ENCODE results near the gene BAZ2A. TPM values are rescaled to one million over a fixed set of nuclear protein-coding genes. Genes with fewer than 3 reads are reported as not detected.

The BAZ2A gene
- total and polyA plus RNA-seq, 2 experiments from 2014 or later, result 13.0 to 23.2 TPM

DNA sequence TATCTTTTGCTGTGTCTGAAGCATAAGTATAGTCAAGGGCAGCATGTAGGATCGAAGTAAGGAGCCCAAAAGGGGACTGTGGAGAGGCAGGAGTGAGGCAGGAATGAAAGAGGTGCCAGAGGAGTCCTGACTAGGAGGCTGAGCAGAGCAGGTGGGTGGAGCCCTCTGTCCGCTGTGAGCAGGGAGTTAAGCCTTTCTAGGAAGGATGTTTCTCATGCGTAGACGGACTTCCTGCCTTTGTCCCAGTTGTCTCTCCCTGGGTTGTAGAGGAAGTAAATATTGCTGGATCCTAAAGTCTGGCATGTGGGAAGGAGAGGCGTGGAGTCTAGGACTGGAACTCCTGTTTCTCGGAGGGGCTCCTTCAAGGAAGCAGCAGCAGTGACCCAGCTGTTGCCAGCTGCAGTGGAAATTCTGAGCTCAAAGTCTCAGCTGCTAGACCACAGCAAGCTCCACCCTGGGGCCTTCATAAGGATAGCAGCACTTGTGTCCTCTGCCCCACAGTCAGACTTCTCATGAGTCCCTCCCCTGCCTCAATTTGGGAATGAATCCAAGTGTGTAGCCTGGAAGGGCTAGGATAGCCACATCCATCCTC lies 64.5 kb downstream of the BAZ2A start:
- WGBS, 2 experiments (ENCODE audit: low coverage in 1 of 2, low lambda C conversion rate in 2 of 2, missing lambda C conversion rate in 2 of 2), result 5 to 17% methylated on average over 6 of the region's 6 CpGs
- H3F3A ChIP-seq (ENCODE audit: insufficient read depth), result peaks cover 7% of the 10 kb centered on the region; the same call in 1 of the 2 replicates
- no peaks in the 10 kb centered on the region for H3K9me3 ChIP-seq (ENCODE audit: low read depth)
- peaks cover 15% of the 10 kb centered on the region for H3K4me1 ChIP-seq (ENCODE audit: insufficient read depth)
- in situ Hi-C loops (cut with MboI), result no loop called here
- H2AFZ ChIP-seq, result peak overlapping the region; percentile 24; the same call in 1 of the 2 replicates
- H3K4me2 ChIP-seq (ENCODE audit: unreplicated experiment), result no peak overlapping the region
- TF ChIP-seq EZH2 (IDR thresholded peaks at IDR 0.05; ENCODE audit: insufficient read depth, poor library complexity, severe bottlenecking), result no peak
- TF ChIP-seq EZH2phosphoT487 (IDR thresholded peaks at IDR 0.05; ENCODE audit: insufficient read depth, low read depth), result no peak
- peak overlapping the region; percentile 57 for H3K27ac ChIP-seq
- H3K4me3 ChIP-seq, result no peak overlapping the region
- peaks cover 11% of the 10 kb centered on the region; the same call in 1 of the 2 replicates for H3K36me3 ChIP-seq (ENCODE audit: low read depth)
- H3K27me3 ChIP-seq (replicated peaks; ENCODE audit: insufficient read depth), result no peaks in the 10 kb centered on the region
- H3K9me2 ChIP-seq (ENCODE audit: insufficient read depth), result no peaks in the 10 kb centered on the region
- DNase-seq, result peak; percentile 85
- H3K9ac ChIP-seq, result peak overlapping the region; percentile 18
- no peaks in the 10 kb centered on the region for H4K20me1 ChIP-seq (ENCODE audit: insufficient read depth)
- H3K79me2 ChIP-seq (ENCODE audit: insufficient read depth), result peaks cover 46% of the 10 kb centered on the region

DNA sequence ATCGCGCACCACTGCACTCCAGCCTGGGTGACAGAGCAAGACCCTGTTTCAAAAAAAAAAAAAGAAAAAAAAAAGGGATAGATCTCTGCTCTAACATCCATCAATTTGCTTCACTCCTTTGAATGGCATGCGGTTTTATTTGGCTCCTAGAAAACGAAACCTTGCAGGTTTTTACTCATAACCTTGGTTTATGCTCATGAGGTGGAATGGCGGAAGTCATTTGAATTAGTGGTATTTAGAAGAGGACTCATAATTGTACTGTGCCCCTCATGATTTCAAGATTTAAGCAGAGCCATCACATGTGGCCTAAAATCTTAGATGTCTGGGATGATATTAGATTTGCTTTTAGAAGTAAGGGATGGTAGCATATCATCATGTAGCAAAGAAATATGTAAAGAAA lies 79.1 kb downstream of the BAZ2A start:
- Histone ChIP-seq H3K9ac (no peak overlapping the region), H2AFZ (no peak overlapping the region), H4K20me1 (ENCODE audit: insufficient read depth) (no peaks in the 10 kb centered on the region; the same call in none of the 2 replicates), H3K9me3 (ENCODE audit: low read depth) (no peaks in the 10 kb centered on the region), H3F3A (ENCODE audit: insufficient read depth) (no peaks in the 10 kb centered on the region), H3K4me1 (ENCODE audit: insufficient read depth) (no peaks in the 10 kb centered on the region), H3K4me3 (no peak overlapping the region), H3K36me3 (ENCODE audit: low read depth) (0 out of 2 replicates have a peak, but pooled peaks cover 4% of the 10 kb centered on the region), H3K27me3 (replicated peaks; ENCODE audit: insufficient read depth) (no peaks in the 10 kb centered on the region), H3K79me2 (ENCODE audit: insufficient read depth) (peaks cover 99% of the 10 kb centered on the region), H3K4me2 (ENCODE audit: unreplicated experiment) (no peak overlapping the region), H3K27ac (no peak overlapping the region), H3K9me2 (ENCODE audit: insufficient read depth) (no peaks in the 10 kb centered on the region)
- DNase-seq, result no peak
- in situ Hi-C loops (cut with MboI), result no loop called here
- WGBS, 2 experiments (ENCODE audit: low coverage in 1 of 2, low lambda C conversion rate in 2 of 2, missing lambda C conversion rate in 2 of 2), result 96 to 98% methylated on average over 5 of the region's 5 CpGs
- TF ChIP-seq EZH2phosphoT487 (IDR thresholded peaks at IDR 0.05; ENCODE audit: insufficient read depth, low read depth), result no peak
- TF ChIP-seq EZH2 (IDR thresholded peaks at IDR 0.05; ENCODE audit: insufficient read depth, poor library complexity, severe bottlenecking), result no peak

DNA sequence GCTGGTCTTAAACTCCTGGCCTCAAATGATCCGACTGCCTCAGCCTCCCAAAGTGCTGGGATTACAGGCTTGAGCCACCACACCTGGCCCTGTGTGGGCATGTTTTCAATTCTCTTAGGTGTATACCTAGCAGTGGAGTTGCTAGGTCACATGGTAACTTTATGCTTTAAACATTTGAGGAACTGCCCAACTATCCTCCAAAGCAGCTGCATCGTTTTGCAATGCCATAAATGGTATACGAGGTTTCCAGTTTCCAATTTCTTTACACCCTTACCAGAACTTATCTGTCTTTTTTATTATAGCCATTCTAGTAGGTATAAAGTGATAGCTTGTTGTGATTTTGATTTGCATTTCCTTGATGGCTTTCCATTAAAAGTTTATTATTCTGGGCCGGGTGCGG lies 83.4 kb downstream of the BAZ2A start:
- 98 to 99% methylated on average over 5 of the region's 5 CpGs for WGBS, 2 experiments (ENCODE audit: low coverage in 1 of 2, low lambda C conversion rate in 2 of 2, missing lambda C conversion rate in 2 of 2)
- in situ Hi-C loops (cut with MboI), result no loop called here
- Histone ChIP-seq H3K9me3 (ENCODE audit: low read depth) (no peaks in the 10 kb centered on the region), H3K27ac (no peak overlapping the region), H3K27me3 (replicated peaks; ENCODE audit: insufficient read depth) (no peaks in the 10 kb centered on the region), H3K4me3 (no peak overlapping the region), H3F3A (ENCODE audit: insufficient read depth) (no peaks in the 10 kb centered on the region), H4K20me1 (ENCODE audit: insufficient read depth) (peaks cover 4% of the 10 kb centered on the region; the same call in 1 of the 2 replicates), H3K9ac (no peak overlapping the region), H3K4me2 (ENCODE audit: unreplicated experiment) (no peak overlapping the region), H3K9me2 (ENCODE audit: insufficient read depth) (no peaks in the 10 kb centered on the region), H2AFZ (no peak overlapping the region), H3K4me1 (ENCODE audit: insufficient read depth) (no peaks in the 10 kb centered on the region), H3K36me3 (ENCODE audit: low read depth) (no peaks in the 10 kb centered on the region), H3K79me2 (ENCODE audit: insufficient read depth) (peaks cover 99% of the 10 kb centered on the region)
- DNase-seq, result no peak
- TF ChIP-seq EZH2 (IDR thresholded peaks at IDR 0.05; ENCODE audit: insufficient read depth, poor library complexity, severe bottlenecking) (no peak), EZH2phosphoT487 (IDR thresholded peaks at IDR 0.05; ENCODE audit: insufficient read depth, low read depth) (no peak)

Small RNA genes within 50 kb of the gene (small RNA-seq; reads per million reads assigned to genes)
- gene RN7SL809P (ENCODE audit: low read depth, low replicate concordance) (not detected), gene RNU6-343P (ENCODE audit: low read depth, low replicate concordance) (not detected), gene SNORD59A (ENCODE audit: low read depth, low replicate concordance) (1,896 reads per million, percentile 99 among the genes with 10 or more reads in this experiment)

Other genes starting within 250 kb of the BAZ2A start
- 4.2 and 4.5 TPM in 2 replicates for gene TIMELESS, start 180.9 kb downstream of the BAZ2A start, total RNA-seq (2014; rRNA removed; shearing (Covaris generic))
- 6.8 and 7.9 TPM in 2 replicates for gene TIMELESS, start 180.9 kb downstream of the BAZ2A start, polyA plus RNA-seq (2016; fragmentation: Nextera tagmentation; extraction: Ambion mirVana)
- not detected in 2 replicates for gene MIP, start 175.7 kb downstream of the BAZ2A start, total RNA-seq (2014; rRNA removed; shearing (Covaris generic))
- not detected in 2 replicates for gene MIP, start 175.7 kb downstream of the BAZ2A start, polyA plus RNA-seq (2016; fragmentation: Nextera tagmentation; extraction: Ambion mirVana)
- 1.8 TPM in 2 replicates for gene SPRYD4, start 161.7 kb downstream of the BAZ2A start, total RNA-seq (2014; rRNA removed; shearing (Covaris generic))
- gene SPRYD4, start 161.7 kb downstream of the BAZ2A start, polyA plus RNA-seq (2016; fragmentation: Nextera tagmentation; extraction: Ambion mirVana), result 1.6 TPM in 2 replicates
- not detected in 2 replicates for gene GLS2, start 142.2 kb downstream of the BAZ2A start, total RNA-seq (2014; rRNA removed; shearing (Covaris generic))
- 0.20 TPM in 1 of 2 replicates, not detected in the other for gene GLS2, start 142.2 kb downstream of the BAZ2A start, polyA plus RNA-seq (2016; fragmentation: Nextera tagmentation; extraction: Ambion mirVana)
- 23.8 and 28.7 TPM in 2 replicates for gene RBMS2, start 108.5 kb downstream of the BAZ2A start, total RNA-seq (2014; rRNA removed; shearing (Covaris generic))
- gene RBMS2, start 108.5 kb downstream of the BAZ2A start, polyA plus RNA-seq (2016; fragmentation: Nextera tagmentation; extraction: Ambion mirVana), result 20.9 and 28.7 TPM in 2 replicates
- 456 and 505 TPM in 2 replicates for gene ATP5F1B, start 15.7 kb upstream of the BAZ2A start, total RNA-seq (2014; rRNA removed; shearing (Covaris generic))
- gene ATP5F1B, start 15.7 kb upstream of the BAZ2A start, polyA plus RNA-seq (2016; fragmentation: Nextera tagmentation; extraction: Ambion mirVana), result 826 and 857 TPM in 2 replicates
- gene PTGES3, start 58.0 kb upstream of the BAZ2A start, total RNA-seq (2014; rRNA removed; shearing (Covaris generic)), result 79.9 and 89.2 TPM in 2 replicates
- gene PTGES3, start 58.0 kb upstream of the BAZ2A start, polyA plus RNA-seq (2016; fragmentation: Nextera tagmentation; extraction: Ambion mirVana), result 237 and 245 TPM in 2 replicates
- 624 and 672 TPM in 2 replicates for gene NACA, start 95.0 kb upstream of the BAZ2A start, total RNA-seq (2014; rRNA removed; shearing (Covaris generic))
- 759 and 762 TPM in 2 replicates for gene NACA, start 95.0 kb upstream of the BAZ2A start, polyA plus RNA-seq (2016; fragmentation: Nextera tagmentation; extraction: Ambion mirVana)
- gene PRIM1, start 122.0 kb upstream of the BAZ2A start, total RNA-seq (2014; rRNA removed; shearing (Covaris generic)), result 6.1 and 7.6 TPM in 2 replicates
- 5.3 and 8.7 TPM in 2 replicates for gene PRIM1, start 122.0 kb upstream of the BAZ2A start, polyA plus RNA-seq (2016; fragmentation: Nextera tagmentation; extraction: Ambion mirVana)
- gene HSD17B6, start 133.0 kb upstream of the BAZ2A start, total RNA-seq (2014; rRNA removed; shearing (Covaris generic)), result 0.22 and 4.3 TPM in 2 replicates
- gene HSD17B6, start 133.0 kb upstream of the BAZ2A start, polyA plus RNA-seq (2016; fragmentation: Nextera tagmentation; extraction: Ambion mirVana), result 0.51 and 0.94 TPM in 2 replicates

All from GM23248 (cell line).